IPS-NIHi7 (cell line): ENCODE data around the gene LRRIQ4.
A peak's percentile ranks its signal among the peaks of the same experiment; 100 is the strongest.

ENCODE experiments used
- DNase-seq: peaks from one replicate; pipeline ENCODE4 v3.0.0; 2012; ENCODE audit warnings: mixed read lengths; ENCODE audit errors: extremely low spot score

LRRIQ4 gene

DNA sequence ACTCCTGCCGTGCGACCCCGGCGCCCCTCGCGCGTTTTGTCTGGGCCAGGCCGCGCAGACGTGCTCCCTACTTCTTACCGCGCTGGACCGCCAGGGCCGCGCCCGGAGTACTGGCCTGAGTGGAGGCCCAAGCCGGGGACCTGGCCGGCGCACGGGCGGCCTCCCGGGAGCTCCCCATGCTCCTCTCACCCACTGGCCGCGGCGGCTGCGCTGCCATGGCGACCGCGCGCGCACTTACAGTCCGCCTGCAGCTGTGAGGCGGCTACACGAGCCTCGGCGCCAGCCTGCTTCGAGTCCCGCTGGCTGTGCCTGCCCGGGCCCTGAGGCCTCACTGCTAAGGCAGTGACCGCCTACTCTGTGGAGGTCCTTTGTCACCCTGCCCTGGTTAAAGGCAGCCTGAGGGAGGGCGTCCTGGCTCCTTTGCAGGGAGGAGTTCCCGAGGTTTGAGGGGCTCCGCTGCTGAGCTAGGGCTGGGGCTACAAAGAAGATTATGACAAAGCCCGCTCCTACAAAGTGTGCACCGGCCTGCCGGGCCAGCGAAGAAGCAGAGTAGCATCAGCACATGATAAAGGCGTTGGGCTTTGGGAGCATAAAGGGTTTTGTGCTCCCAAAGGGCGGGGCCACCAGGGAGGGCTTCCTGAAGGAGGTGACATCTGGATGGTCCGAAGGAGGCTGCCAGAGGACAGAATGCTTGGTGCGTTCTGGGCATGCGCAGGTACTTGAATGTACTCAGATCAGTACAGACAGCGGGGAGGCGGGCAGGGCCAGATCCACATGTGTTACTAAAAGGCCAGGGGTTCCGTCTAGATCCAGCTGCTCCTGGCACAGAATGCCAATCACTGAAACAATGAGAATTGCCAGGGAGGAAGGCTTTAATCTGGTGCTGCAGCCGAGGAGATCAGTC is at the start of gene LRRIQ4, which contains the start of gene LRRC34:
TSS of gene LRRIQ4 (plus strand) at position 539 of the 904 bp plus-strand sequence. CDS start 9,052 bp downstream, outside the sequence.
TSS of gene LRRC34 (minus strand) at position 573 of the 904 bp plus-strand sequence. CDS start at position 217, 356 bp downstream.
- DNase-seq: peak; percentile 80

DNA sequence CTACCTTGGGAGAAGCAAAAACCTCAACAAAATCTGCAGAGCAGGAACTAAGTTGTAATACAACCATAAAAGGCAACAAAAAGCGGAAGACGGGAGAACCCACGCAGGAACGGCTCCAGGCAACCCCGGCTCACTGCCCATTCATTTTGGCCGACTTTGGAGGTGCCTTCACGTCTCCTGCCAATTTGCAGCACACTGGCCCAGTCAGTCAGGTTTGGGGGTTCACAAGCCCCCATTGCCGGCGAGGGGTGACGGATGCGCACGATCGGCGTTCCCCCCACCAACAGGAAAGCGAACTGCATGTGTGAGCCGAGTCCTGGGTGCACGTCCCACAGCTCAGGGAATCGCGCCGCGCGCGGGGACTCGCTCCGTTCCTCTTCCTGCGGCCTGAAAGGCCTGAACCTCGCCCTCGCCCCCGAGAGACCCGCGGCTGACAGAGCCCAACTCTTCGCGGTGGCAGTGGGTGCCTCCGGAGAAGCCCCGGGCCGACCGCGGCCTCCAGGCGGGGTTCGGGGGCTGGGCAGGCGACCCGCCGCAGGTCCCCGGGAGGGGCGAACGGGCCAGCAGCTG is 48.3 kb upstream of the LRRIQ4 start:
- no peak for DNase-seq

DNA sequence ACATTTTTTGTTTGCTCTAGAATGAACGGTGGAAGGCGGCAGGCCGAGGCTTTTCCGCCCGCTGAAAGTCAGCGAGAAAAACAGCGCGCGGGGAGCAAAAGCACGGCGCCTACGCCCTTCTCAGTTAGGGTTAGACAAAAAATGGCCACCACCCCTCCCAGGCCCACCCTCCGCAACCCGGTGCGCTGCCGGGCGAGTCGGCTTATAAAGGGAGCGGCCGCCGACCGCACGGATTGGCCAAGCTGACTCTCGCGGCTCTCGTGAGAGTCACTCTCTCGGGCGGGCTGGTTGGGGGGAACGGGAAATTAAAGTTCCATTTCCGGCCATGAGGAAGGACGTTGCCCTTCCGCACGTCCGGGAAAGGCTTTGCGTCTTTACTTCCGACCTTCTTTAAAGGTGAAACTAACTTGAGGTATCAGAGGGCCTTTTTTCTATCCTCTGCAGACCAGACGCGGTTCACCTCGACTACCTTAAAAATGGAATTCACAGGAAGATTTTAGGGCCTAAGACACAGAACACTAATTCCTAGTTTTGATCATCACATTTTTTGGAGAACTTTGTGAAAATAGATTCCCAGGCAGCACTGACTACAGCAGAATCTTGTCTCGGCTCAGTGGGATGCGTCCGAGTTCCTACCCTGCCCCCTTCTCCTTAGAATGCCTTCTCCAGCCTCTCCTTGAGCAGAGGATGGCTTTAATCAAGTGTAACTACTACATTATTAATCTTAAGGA is 47.6 kb upstream of the LRRIQ4 start, which contains the start of gene TERC:
TSS of gene TERC (minus strand) at position 179 of the 731 bp plus-strand sequence.
- DNase-seq: peak; percentile 82

DNA sequence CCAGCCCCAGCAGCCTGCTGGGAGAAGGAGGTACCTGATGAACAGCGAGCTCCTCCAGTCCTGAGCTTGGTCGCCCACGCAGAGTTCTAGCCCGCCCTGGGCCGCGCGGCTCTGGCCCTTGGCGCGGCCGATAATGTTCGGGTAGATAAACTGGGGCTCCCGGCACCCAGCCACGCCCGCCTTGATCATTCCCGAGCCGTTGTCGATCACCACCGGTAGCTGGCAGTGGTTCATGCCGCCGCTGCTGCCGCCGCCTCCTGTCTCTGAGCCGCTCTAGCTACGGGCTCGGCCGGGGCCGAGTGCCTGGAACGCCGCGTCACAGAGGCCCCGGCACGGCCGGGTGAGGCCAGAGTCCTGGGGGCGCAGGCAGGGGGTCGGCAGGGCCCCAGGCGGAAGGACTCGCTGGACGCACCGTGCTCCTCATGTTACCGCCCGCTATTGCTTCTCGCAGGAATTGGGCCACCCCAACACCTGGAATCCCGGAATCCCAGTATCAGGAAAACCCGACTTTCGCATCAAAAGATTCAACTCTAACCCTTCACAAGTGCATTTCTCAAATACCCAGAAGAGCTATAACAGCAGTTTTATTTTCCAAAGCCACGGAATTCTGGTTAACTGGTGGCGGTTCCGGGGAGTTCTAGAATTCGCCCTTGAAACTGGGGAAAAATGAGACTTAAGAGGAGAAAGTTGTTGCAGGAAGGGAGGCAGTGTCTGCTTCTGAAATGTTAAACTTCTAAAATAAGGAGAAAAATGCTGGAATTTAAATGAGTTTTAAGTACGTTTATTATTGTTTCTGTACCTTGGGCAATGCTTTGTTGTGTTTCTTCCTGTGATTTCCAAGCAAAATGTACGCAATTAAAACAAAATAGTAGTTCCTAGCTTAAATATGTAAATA is 43.1 kb upstream of the LRRIQ4 start, which contains the start of gene ACTRT3:
TSS of gene ACTRT3 (minus strand) at position 275 of the 895 bp plus-strand sequence. CDS start at position 234, 41 bp downstream.
- peak; percentile 61 for DNase-seq

DNA sequence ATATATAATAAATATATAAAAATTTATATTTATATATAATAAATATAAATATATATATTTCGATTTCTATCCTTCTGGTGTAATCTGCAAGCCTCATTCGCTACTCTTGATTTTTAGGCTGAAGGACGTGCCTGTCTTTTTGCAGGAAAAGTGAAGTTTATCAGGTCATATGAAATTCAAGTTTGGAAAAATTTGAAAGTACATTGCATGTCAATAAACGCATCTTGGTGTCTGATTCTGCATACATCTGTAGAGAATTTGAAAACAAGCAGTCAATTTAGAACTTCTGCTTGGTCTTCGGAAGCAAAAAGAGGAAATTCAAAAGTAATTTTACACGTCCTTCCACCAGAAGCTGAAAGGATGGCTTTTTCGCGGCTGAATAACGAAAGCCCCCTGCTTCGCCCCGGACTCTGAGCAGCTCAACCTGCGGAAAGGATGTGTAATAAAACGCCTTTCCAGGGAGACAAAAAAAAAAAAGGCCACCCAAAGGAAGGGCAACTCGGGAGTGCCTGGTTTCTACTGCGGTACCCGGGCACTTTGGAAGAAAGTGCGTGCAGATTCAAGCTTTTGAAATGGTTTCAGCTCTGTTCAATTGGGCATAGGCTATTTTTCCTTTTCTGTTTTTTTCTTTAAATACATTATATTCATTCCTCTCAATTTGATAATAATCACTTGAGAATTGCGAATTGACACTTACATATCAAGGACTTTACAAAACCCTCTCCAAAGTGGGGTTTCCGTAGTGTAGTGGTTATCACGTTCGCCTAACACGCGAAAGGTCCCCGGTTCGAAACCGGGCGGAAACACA is 41.0 kb upstream of the LRRIQ4 start:
- DNase-seq: peak; percentile 28

DNA sequence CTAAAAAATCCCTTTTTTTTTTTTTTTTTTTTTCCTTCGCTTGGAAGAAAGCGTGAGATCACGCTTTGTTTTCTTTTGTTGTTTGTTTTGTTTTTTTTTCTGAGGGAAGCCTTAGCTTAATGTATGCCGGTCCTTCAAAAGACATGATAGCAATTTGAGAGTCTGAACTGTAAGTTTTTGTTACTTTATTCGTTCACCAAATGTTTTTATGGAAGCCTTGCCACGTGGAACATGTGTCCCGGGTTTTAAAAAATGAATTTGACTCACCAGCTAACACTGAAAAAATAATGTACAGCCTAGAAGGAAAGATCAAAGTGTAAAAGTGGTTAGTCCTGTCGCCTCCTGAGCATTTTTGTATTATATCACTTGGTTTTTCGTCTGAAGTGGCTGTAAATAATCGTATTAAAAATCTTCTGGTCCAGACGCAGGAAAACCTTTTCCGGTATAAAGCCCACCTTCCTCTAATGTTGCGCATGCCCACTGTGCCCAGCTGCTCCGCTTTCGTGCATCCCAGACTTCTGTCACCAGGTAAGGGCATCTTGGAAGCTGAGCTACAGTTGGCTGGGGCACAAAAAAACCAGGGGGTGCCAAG is 40.3 kb upstream of the LRRIQ4 start:
- peak; percentile 49 for DNase-seq

DNA sequence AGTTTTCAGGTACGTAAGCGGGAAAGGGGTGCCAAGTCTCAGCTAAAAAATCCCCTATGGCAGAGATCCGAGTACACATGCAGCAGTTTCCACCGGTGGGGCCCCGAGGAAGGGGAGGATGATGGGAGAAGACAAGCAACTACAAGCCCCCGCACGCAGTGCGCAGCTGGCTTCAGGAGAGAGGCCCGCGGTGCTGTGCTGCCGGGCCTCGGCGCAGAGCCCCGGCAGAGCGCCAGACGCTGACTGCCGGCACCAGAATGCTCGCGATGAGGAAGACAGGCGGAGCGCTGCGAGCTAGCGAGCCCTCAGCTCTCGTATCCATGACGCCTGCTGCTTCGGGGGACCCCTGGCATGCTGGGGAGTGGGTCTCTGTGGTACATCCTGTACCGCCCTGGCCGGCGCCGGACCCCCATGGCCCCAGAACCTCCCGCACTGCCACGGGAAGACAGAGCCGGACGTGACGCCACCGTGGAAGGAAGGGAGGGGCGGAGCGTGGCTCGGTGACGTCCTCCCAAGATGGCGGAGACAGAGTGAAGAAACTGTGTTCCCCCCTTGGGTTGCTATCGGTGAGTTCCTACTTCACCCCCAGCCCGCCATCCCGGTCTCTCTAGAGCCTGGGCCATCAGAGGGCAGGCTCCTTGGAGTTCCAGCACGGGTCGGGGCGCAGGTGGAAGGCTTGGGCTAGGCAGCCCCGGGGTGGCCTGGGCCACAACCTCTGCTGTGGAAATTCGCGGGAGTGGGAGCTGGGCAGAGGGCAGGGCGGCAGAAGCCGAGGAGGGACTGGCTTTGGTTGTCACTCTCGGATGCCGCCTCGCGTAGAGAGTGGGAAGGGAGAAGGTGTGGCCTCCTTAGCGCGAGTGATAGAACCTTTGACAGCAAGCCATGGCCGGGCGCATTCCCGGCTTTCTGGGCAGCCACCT is 39.5 kb upstream of the LRRIQ4 start, which contains the start of gene MYNN:
TSS of gene MYNN (plus strand) at position 500 of the 920 bp plus-strand sequence. CDS start 900 bp downstream, outside the sequence.
- peak; percentile 80 for DNase-seq

DNA sequence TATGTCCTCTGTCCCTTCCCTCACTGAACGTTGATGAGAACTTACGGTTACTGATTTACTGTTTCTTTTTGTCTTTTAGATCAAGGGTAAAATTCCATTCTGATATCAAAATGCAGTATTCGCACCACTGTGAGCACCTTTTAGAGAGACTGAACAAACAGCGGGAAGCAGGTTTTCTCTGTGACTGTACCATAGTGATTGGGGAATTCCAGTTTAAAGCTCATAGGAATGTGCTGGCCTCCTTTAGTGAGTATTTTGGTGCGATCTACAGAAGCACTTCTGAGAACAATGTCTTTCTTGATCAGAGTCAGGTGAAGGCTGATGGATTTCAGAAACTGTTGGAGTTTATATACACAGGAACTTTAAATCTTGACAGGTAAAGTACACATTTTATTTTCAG is 38.5 kb upstream of the LRRIQ4 start:
- DNase-seq: no peak

DNA sequence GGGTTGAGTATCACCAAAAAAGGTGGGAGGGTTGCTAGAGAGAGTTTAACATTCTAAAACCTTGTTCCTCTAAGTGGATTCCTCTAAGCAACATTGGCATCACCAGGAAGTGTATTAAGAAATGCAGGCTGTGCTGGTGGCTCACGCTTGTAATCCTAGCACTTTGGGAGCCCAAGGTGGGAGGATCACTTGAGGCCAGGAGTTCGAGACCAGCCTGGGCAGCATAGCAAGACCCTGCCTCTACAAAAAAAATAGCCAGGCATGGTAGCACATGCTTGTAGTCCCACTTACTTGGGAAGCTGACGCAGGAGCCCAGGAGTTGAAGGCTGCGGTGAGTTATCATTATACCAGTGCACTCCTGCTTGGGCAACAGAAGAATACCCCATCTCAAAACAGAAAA is 34.8 kb upstream of the LRRIQ4 start:
- no peak for DNase-seq

DNA sequence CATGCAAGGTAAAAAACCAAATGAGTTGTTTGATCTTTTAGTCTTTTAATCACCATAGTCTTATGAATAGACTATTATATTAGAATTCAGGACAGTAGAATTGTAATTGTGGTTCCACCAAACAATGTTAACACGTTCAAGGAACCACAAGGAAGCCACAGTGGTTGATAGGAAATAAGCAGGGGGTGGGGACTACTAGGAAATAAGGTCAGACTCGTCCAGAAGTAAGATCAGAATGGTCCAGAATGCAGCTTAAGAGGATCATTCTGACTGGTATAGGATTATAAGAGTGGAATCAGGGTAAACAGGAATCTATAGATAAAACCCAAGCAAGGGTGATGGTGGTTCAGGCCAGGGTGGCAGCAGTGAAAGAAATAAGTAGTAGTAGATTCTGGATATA is 31.9 kb upstream of the LRRIQ4 start:
- DNase-seq: no peak

DNA sequence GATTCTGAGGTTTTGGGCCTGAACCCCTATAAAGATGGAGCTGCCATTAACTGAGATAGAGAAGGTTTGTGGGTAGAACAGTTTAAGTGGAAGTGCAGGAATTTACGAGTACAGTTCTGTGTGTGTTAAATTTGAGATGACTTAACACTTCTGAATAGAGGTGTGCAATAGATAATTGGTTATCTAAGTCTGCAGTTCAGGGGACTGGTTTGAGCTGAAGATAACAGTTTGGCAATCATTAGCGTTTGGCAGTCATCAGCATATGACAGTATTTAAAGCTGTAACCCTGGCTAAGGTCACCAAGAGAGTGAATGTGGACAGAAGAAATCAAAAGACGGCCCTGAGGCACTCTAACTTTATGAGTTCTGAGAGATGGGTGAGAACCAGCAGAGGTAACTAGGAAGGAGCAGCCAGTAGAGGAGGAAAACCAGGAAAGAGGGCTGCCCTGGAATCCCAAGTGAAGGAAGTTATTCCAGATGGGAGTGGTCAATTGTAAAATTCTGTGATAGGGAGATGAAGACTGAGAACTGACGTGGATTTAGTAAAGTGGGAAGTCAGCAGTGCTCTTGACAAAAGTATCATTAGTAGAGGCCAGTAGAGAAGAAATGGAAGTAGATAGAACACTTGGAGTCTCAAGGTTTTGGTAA is 31.3 kb upstream of the LRRIQ4 start:
- DNase-seq: no peak

DNA sequence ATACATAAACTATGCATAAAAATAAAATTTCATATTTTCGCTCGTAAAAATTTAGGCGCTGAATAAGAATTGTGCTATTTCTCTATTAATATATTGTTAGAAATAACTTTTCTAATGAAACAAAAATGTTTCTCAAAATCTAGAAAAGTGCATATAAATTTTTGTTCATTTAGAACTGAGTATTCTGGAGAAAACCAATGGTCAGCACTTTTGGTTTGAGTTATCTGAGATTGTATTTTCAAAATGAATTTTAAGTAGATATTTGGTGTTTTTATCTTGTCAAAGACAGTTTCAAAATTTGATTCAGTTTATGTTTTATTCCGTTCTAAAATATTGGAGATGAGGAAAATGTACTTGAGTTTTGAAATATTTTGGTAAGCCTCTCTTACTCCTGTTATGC is 25.6 kb upstream of the LRRIQ4 start:
- DNase-seq: no peak

DNA sequence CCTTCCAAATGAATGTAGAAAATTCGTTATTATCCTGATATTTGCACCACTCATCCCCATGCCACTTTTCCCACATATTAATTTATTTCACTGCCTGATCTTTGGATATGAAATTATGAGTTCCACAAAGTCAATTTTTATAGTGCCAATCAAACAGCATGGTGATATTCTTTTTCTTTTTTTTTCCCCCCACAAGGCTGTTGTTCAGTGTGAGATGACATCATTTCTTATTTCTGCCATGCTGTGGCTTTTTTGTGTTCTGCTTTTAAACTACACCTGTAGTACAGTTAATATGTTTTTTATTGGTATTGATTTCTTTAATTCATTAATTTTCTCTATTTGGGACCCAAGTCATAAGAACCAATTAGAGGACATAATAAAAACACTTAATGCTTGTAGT is 24.9 kb upstream of the LRRIQ4 start:
- DNase-seq: no peak

DNA sequence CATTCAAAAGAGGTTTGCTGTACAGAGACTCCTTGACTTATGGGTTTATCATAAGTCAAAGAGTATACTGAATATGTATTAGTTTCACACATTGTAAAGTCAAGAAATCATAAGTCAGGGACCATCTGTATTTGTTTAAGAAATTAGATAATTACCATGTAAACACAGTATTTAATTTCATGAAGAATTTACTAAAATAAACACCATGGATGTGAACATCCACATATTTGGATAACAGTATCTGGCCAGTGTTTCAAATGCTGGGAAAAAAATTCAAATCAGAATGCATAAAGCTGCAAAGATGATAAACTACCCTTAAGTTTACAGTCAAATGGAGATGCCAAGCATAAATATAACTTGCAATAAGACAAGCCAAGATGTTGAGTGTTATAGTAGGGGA is 22.5 kb upstream of the LRRIQ4 start:
- DNase-seq: no peak

DNA sequence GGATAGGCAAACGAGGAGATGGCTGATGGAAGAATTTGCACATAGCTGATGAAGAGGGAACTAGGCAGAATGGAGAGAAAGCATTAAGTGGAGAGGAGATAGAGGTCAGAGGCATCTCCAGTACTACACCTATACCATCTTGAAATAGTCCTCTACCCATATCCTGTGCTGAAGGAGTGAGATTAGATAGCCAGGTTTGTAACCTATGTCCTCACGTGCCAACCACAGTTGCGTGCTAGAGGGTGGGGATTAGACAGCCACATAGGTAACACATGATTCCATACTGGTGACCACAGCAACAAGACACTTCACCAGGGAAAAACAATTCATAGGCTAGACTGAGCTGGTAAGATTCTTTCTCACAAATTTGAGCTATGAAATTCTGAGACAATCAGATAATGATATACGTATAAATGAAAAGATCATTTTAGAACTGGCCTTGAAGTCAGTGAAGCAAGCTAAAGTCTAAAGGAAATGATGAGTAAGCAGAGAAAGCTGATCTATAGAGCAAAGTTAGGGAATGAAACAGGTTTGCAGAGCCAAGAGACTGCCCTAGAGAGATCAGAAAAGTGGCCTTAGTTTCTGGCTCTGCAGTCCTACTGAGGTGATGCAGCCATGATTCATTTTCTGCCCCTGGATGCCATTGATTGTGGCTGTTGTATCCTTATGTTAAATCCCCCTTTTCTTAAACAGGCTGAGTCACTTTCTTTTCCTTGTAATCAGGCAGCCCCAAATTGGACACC is 21.8 kb upstream of the LRRIQ4 start:
- DNase-seq: no peak

DNA sequence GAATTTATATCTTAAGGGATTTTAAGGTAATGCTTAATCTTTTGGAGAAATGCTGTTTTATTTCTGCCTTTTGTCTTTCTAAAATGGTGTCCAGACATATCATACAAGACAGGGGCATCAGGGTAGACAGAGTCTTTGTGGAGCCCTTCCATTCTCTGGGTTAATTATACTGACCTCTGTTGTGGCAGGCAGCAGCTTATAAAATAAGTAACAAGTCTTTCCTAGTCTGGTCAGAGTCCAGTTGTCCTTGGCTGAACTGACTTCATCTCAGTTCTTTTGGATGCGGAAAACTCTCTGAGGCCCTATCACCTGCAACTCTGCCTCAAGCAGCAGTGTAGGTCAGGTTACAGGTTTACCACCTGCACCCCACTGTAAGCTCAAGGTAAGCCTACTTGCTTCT is 20.3 kb upstream of the LRRIQ4 start:
- no peak for DNase-seq

DNA sequence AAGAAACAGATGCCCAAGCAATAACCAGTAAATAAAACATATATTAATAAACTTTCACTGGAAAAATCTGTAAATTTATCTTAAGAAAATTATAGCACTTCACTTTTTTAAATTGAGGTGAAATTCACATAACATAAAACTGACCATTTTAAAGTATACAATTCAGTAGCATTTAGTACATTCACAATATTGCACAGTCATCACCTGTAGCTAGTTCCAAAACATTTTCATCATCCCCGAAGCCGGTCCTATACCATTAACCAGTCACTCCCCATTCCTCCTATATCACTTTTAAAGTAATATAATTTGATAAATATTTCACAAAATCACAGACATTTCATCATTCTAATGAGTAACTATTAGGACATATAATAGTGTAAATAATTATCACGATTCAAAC is 8.0 kb upstream of the LRRIQ4 start:
- DNase-seq: no peak
